ENCODE measurements around the gene MRTFA.
"Not testable (repeated sequence)": the region's sequence is repeated elsewhere in the genome, so short reads cannot be mapped to it uniquely, and the experiment has no call there.

MRTFA gene

DNA sequence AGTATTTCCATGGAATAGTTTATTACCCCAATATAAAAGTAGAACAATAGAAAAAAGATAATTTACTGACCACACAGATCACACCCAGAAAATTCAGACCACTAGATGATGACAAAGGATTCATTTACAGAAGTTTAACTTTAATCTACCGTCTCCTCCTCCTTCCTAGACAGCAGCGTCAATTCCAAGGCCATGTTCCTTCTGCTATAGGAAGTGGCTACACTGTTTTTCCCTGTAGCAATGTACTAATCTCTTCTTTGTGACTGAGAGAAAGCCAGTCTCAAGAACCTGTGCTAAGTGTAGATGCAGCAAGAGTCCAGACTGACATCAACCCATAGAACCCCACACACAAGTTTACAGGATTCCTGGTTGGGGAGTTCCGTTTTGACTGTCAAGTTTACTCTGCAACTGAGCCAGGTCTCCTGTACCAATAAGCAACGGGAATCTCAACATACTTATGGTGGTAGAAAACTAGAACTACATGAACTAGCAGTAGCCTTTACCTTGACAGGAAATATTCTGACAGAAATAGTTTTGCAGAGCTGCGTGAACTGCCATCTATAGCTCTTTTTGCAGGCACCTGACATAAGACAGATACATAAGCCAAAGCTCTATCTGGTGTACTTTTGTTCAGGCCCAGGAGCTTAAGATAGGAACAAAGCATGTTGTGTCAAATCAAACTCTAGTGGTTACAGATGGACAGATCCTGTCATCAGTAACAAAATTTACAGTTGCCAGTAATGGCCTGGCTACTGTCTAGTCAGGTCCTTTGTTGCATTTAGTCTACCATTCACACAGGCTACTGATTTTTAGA, 42.9 kb downstream of the MRTFA start:
- no peak for DNase-seq

DNA sequence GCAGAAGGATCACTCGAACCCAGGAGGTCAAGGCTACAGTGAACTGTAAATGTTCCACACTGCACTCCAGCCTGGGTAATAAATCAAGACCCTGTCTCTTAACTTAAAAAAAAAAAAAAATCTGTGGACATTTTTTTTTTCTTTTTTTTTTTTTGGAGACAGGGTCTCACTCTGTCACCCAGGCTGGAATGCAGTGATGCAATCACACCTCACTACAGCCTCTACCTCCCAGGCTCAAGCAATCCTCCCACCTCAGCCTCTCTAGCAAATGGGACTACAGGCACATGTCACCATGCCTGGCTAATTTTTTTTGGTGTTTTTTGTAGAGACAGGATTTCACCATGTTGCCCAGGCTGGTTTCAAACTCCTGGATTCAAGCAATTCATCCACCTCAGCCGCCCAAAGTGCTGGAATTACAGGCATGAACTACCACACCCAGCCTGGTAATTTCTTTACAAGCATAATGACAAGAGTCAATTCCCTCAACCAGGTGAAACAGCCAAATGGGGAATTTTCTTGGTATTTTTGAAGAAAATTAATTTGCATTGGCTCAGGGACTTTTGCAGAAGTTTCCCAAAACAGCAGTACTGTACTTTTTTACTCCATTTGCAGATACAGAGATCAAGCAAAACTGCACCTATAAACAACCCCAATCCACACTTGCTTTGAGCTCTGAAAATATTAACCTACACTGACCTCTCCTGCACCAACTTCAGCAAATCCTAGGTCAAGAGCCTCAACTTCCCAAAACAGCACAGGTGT, 44.0 kb downstream of the MRTFA start:
- DNase-seq, result no peak

DNA sequence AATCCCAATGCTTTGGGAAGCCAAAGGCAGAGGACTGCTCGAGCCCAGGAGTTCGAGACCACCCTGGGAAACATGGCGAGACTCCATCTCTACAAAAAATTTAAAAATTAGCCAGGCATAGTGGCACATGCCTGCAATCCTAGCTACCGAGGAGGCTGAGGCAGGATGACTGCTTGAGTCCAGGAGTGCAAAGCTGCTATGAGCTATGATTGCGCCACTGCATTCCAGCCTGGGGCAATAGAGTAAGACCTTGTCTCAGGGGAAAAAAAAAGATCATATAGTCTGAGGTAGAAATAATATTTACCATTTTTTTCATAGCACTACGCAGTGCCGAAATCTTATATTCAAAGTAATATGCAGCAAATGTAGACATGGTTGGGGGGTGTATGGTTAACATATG, 47.8 kb downstream of the MRTFA start:
- DNase-seq, result no peak

DNA sequence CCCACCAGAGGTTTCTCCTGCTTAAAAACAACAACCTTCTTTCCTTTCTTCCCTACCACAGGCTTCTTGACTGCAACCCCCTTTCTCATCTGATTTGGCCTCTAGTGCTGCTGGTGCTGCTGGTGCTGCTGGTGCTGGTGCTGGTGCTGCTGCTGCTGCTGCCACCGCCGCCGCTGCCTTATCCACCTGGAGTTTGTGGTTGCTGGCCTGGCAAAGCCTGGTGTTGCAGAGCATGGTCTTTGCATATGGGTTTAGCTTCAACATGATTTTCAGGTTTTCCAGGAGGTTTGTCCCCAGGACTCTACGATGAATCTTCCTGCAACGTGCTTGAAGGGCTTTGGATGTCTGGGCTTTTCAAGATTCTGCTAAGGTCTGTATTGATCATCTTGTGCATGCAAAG, 49.7 kb downstream of the MRTFA start:
- DNase-seq, result no peak

DNA sequence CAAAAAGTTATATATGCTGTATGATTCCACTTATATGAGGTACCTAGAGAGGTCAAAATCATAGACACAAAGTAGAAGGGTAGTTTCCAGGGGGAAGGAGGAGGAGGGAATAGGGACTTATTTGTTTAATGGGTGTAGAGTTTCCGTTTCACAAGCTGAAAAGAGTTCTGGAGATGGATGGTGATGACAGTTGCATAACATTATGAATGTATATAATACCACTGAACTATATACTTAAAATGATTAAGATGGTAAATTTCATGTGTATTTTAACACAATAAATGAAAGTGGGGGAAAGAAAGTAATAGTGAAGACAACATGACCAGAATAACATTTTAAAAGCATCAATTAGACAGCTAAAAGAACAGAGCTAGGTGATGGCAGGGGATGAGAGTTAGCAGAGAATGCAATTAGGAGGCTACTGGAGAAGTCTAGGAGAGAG, 51.2 kb downstream of the MRTFA start:
- no peak for DNase-seq

DNA sequence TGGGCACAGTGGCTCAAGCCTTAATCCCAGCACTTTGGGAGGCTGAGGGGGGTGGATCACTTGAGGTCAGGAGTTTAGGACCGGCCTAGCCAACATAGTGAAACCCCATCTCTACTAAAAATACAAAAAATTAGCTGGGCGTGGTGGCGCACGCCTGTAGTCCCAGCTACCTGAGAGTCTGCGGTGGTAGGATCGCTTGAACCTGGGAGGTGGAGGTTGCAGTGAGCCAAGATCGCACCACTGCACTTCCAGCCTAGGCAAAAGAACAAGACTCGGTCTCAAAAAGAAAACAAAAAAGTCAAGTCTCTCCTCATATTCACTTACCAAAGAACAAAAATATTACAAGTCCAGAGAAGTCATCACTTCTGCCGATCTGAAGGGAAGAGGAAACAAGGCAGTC, 51.8 kb downstream of the MRTFA start:
- DNase-seq, result not testable (repeated sequence)

DNA sequence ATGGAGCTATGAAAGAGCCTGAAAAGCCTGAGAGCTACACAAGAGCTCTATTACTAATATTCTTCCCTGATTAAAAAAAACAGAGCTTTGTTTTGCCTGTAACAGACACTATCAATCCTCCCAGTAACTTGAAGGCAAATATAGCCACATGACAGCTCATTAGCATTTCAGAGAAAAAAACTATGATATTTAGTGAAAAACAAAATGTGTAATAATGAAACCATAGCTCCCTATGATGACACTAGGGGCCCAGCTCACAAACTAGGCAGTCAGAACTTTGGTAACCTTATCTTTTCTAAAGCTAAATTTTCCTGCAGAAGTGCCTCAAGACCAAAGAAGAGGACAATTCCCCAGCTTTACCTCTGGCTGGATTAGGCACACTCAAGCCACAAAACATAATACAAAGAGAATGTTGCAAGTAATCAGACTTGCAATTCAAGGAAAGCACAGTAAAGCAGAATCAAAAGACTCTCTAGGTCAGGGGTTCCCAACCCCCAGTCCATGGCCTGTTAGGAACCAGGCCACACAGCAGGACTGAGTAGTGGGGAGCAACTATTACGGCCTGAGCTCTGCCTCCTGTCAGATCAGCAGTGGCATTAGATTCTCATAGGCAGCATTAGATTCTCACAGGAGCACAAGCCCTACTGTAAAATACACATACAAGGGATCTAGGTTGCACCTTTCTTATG, 53.3 kb downstream of the MRTFA start:
- no peak for DNase-seq

DNA sequence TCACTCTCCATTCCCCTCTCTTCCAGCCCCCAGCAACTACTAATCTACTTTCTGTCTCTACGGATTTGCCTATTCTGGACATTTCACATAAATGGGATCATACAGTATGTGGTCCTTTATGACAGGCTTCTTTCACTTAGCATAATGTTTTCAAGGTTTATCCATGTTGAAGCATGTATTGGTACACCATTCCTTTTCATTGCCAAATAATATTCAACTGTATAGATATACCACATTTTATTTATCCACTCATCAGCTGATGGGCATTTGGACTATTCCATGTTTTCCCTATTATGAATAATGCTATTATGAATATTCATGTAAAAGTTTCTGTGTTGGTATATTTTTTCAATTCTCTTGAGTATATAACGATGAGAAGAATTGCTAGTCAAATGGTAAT, 54.5 kb downstream of the MRTFA start:
- DNase-seq, result no peak

DNA sequence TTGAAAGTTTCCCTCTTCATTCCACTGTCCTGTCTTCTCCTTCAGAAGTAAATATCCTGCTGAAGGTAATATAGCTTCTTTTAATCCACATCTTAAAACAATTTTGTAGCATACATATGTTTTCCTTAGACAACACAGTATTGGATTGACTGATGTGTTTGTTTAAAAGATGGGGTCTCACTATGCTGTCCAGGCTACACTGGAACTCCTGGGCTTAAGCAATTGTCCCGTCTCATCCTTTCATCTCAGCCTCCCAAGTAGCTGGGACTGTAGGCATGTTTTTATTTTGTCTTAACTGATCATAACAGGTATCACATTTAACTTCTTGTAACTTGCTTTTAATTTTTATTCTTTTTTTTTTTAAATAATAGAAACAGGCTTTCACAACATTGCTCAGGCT, 55.9 kb downstream of the MRTFA start:
- no peak for DNase-seq

DNA sequence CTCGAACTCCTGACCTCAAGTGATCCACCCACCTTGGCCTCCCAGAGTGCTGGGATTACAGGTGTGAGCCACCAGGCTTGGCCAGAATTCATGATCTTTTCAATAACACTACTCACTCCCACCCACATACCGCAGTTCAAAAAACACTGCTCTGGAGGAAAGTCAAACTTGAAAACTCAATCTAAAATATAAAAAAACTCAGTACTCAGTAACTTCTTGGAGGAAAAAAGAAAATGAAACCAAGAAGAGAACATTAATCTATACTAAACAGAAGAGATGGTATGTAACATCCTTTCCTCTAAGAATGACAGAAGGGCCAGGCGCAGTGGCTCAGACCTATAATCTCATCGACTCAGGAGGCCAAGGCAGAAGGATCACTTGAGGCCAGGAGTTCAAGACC, 58.3 kb downstream of the MRTFA start:
- DNase-seq, result no peak

DNA sequence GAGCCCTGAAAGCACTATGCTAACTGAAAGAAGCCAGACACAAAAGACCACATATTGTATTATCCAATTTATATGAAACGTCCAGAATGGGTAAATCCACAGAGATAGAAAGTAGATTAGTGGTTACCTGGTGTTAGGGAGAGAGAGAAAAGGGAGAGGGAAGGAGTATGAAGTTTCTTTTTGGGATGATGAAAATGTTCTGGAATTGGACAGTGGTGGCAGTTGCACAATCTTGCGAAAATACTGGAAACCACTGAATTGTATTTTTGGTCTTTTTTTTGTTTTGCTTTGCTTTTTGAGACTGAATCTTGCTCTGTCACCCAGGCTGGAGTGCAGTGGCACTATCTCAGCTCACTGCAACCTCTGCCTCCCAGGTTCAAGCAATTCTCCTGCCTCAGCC, 63.5 kb downstream of the MRTFA start:
- DNase-seq, result no peak

DNA sequence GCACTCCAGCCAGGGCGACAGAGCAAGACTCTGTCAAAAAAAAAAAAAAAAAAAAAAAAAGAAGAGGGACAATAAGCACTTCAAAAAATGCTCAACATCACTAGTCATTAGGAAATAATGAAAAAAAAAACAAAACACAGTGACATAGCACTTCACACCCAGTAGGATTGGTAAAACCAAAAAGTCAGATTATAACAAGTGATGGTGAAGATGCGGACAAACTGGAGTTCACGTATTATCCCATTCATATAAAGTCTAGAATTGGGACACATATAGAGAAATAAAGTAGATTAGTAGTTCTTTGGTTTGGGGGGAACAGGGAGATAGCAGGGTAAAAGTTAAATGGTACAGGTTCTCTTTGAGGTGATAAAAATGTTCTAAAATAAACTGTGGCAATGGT, 64.6 kb downstream of the MRTFA start:
- no peak for DNase-seq

DNA sequence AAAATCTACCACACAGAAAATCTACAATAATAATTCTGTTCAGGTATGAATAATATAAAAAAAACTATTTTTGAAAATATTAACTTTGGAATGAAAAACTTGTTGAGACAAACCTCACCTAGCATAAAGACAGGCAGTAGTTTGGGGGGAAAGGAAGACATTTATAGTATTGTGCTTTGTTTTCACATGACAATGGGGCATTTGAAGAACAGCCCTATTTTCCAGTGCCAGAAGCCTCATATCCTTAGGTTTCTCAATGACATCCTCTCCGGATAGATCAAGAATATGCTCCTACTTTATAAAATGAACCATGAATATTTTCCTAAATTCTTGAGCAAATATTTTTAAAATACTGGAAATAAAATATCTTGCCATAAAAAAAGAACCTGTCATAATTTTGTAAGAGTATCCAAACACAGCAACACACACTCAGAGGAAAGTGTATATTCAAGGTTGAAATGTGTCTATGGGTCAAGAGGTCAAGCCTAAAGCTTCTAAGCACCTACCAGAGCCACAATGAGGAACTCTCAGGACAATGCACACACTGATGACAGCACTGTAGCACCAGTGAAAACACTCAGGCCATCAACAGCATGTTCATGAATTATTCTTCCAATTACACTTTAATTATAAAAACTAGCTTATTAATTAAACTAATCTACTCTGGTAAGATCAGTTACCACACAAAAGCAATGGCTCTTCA, 68.7 kb downstream of the MRTFA start:
- DNase-seq, result no peak

DNA sequence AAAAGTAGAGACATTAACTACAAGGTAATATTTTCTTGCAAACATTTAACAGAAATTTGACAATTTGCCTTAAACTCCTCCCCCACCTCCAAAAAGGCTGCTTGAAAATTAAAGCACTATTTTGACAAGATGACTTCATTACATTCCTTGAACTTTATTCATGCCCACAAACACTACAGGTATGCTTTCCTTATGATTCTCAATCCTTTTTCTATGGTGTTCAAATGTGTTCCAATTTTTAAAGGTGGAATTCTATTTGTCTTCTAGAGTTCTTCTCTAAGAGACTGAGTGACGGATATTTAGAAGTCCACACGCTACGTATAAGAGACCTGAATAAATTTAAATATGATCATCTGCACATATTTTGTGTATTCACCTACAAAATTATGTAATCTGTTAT, 69.4 kb downstream of the MRTFA start:
- no peak for DNase-seq

DNA sequence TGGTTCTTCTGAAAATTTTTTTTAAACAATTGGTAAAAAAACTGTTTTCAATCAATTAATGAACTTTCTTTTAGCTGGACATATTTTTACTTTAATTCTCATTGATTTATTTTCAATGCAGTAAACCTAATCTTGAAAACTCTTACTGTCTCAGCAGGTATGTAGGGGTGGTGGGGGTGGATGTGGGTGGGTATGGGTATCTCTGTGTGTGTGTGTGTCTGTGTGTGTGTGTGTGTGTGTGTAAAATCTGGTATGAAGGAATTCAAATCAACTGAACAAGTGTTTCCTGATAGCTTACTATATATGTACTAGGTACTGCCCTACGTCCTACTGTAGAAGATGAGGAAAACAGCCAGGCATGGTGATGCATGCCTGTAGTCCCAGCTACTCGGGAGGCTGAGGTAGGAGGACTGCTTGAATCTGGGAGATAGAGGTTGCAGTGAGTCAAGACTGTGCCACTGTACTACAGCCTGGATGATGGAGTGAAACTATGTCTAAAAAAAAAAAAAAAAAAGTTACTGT, 75.5 kb downstream of the MRTFA start:
- DNase-seq, result no peak

DNA sequence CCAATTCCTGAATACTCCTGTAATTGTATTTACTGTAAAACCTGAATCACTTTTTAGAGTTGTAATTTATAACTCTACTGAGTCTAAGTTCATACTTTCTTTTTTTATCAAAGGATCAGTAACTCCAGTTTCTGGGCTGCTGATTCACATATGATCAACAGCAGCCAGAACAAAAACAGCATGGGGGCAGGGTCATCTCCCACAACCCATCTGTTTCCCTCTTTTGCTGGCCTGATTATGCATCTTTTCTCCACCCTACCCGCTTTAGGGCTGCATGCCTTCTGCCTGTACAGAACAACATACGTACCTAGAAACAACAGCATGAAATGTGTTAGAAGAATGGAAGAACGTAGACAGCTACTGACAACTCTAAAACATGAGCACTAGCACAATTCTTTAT, 76.0 kb downstream of the MRTFA start:
- DNase-seq, result no peak

DNA sequence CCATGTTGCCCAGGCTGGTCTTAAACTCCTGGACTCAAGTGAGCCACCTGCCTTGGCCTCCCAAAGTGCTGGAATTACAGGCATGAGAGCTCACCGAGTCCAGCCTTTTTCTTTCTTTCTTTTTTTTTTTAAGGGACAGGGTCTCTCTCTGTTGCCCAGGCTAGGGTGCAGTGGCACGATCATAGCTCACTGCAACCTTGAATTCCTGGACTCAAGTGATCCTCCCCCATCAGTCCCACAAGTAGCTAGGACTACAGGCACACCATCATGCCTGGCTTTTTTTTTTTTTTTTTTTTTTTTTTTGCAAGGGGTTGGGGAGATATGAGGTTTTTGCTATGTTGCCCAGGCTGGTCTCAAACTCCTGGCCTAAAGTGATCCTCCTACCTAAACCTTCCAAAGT, 78.5 kb downstream of the MRTFA start:
- no peak for DNase-seq

DNA sequence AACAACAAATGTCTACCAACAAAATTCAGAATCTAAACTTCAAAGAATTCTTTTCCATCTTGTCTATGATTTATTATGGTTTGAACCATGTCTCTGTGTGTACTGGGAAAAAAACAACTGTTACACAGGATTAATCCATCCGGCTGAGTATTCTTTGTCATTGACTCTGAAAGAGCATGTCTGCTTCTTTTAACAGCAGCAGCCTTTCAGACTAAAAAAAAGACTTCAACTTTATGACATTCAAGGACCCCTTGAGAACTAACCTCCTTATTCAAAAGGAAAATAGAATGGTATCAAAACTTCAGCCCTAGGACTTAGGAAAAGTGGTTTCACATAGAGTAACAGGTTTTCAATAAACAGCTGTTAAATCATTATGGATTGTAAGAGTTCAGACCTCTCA, 79.9 kb downstream of the MRTFA start:
- DNase-seq, result no peak

DNA sequence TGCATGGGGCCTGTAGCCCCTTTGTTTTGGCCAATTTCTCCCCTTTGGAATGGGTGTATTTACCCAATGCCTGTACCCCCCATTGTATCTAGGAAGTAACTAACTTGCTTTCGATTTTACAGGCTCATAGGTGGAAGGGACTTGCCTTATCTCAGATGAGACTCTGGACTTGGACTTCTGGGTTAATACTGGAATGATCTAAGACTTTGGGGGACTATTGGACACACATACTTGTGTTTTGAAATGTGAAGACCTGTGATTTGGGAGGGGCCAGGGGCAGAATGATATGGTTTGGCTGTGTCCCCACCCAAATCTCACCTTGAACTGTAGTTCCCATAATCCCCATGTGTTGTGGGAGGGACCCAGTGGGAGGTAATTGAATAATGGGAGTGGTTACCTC, 82.5 kb downstream of the MRTFA start:
- DNase-seq, result not testable (repeated sequence)

DNA sequence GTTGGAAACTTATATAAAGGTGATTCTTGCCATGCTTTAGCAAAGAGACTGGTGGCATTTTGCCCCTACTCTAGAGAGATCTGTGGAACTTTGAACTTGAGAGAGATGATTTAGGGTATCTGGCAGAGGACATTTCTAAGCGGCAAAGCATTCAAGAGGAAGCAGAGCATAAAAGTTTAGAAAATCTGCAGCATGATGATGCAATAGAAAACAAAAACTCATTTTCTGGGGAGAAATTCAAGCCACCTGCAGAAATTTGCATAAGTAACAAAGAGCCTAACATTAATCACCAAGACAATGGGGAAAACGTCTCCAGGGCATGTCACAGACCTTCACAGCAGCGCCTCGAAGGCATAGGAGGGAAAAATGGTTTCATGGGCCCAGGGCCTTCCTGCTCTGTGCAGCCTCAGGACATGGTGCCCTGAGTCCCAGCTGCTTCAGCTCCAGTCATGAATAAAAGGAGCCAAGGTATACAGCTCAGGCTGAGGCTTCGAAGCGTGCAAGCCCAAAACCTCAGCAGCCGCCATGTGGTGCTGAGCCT, 83.4 kb downstream of the MRTFA start:
- DNase-seq, result no peak

DNA sequence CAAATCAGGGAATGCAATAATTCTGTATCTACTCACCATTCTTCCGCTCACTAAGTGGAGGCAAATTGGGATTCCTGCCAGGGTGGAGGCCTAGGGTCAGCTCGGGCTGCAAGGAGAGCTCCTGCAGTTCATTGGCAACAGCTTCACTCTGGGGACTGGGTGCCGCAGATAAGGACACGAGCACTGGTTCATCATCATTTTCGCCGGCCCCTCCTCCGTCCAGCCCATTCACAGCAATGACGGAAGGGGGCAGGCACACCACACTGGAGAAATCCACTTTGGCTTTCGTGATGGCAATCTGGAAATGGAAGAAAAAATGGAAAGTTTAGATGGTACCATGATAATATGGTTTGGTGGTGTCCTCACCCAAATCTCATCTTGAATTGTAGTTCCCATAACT, 84.4 kb downstream of the MRTFA start:
- DNase-seq, result no peak

DNA sequence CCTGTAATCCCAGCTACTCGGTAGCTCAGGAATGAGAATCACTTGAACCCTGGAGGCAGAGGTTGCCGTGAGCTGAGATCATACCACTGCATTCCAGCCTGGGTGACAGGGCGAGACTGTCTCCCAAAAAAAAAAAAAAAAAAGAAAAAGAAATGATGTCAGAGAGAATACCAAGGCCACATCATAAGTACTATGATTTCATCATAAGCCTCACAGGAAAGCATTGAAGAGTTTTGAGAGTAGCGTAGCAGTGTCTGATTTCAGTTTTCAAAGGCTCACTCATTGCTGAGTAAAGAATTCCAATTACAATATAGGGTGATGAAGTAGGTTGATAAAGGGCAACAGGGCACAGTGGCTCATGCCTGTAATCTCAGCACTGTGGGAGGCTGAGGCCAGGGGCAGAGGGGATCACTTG, 88.8 kb downstream of the MRTFA start:
- DNase-seq, result no peak

DNA sequence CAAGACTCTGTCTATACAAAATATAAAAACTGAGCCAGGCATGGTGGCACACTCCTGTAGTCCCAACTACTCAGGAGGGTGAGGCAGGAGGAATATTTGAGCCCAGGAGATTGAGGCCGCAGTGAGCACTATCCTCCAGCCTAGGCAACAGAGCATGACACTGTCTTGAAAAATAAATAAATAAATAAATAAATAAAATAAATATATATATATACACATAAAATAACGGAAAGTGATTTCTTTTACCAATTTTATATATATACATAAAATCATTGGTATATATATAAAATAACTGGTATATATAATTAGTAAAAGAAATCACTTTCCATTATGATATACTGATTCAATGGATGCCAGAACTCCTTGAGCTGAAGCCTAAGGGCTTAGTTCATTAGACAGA, 91.8 kb downstream of the MRTFA start:
- DNase-seq, result no peak

Measured in activated CD8-positive, alpha-beta memory T cell treated with anti-CD3 and anti-CD28 coated beads, Interleukin-2, amount 50 U/mL, for 4 hours (primary cell).